HG02852 (cell line): ENCODE results near the gene PHF21B.
"Not testable (repeated sequence)": the region's sequence is repeated elsewhere in the genome, so short reads cannot be mapped to it uniquely, and the experiment has no call there.

Source experiments
- ATAC-seq: cut with Tn5 transposase; IDR thresholded peaks from one replicate; pipeline ENCODE4 v1.9.1; 2021; ENCODE audit warnings: mild to moderate bottlenecking, moderate library complexity; ENCODE audit not compliant: unreplicated experiment

Gene PHF21B

GRCh38 chr22:45009606-45010531 lies at the start of gene PHF21B:
Gene PHF21B (minus strand): TSS chr22:45010005. CDS start chr22:45009549, 456 bp downstream.
- no peak for ATAC-seq

GRCh38 chr22:45059296-45059695 lies 49.5 kb upstream of the PHF21B start:
- no peak for ATAC-seq

- no peak for ATAC-seq
These were observed 48.8 kb upstream of the PHF21B start for GRCh38 chr22:45058622-45058912.

- ATAC-seq = no peak
These were observed 46.1 kb upstream of the PHF21B start for GRCh38 chr22:45055936-45056335.

- no peak for ATAC-seq
These were observed 43.8 kb upstream of the PHF21B start for GRCh38 chr22:45053571-45053970.

GRCh38 chr22:45053094-45053493 lies 43.3 kb upstream of the PHF21B start:
- ATAC-seq = no peak

GRCh38 chr22:45052665-45053064 lies 42.9 kb upstream of the PHF21B start:
- ATAC-seq = not testable (repeated sequence)

GRCh38 chr22:45051946-45052345 lies 42.1 kb upstream of the PHF21B start:
- ATAC-seq = no peak

GRCh38 chr22:45051419-45051818 lies 41.6 kb upstream of the PHF21B start:
- ATAC-seq = no peak

- no peak for ATAC-seq
These were observed 37.5 kb upstream of the PHF21B start for GRCh38 chr22:45047260-45047659.

- ATAC-seq = no peak
These were observed 35.4 kb upstream of the PHF21B start for GRCh38 chr22:45045208-45045607.

GRCh38 chr22:45042263-45042662 lies 32.5 kb upstream of the PHF21B start:
- no peak for ATAC-seq

GRCh38 chr22:45039133-45039532 lies 29.3 kb upstream of the PHF21B start:
- no peak for ATAC-seq

GRCh38 chr22:45036154-45036553 lies 26.3 kb upstream of the PHF21B start:
- no peak for ATAC-seq

GRCh38 chr22:45034821-45035220 lies 25.0 kb upstream of the PHF21B start:
- ATAC-seq = no peak

- ATAC-seq = no peak
These were observed 24.4 kb upstream of the PHF21B start for GRCh38 chr22:45034156-45034555.

GRCh38 chr22:45033136-45033535 lies 23.3 kb upstream of the PHF21B start:
- no peak for ATAC-seq

GRCh38 chr22:45031629-45032403 lies 22.0 kb upstream of the PHF21B start:
- no peak for ATAC-seq

GRCh38 chr22:45029501-45029900 lies 19.7 kb upstream of the PHF21B start:
- no peak for ATAC-seq

GRCh38 chr22:45026511-45026910 lies 16.7 kb upstream of the PHF21B start:
- no peak for ATAC-seq

GRCh38 chr22:45023431-45023830 lies 13.6 kb upstream of the PHF21B start:
- no peak for ATAC-seq
